Erythroblast (primary cell): ENCODE results near the gene CHD9.

Experiments used
- GATA1 ChIP-seq: IDR thresholded peaks from 2 replicates; pipeline ENCODE4 v1.6.1; 2011; ENCODE audit warnings: low read depth, mild to moderate bottlenecking, control low read depth, low read length, moderate library complexity
- POLR2A ChIP-seq: IDR thresholded peaks from 2 replicates; pipeline ENCODE4 v1.6.1; 2011; ENCODE audit warnings: mild to moderate bottlenecking, low read length

- TF ChIP-seq POLR2A (no peak), GATA1 (no peak)
Observed at GRCh38 chr16:53045341-53046220, 9.2 kb upstream of the CHD9 start.
